ENCODE measurements around the gene MUSK. TPM values are rescaled to one million over a fixed set of nuclear protein-coding genes. Genes with fewer than 3 reads are reported as not detected.

MUSK gene
- total RNA-seq: not detected in 2 replicates

- Mint-ChIP-seq H3K4me1 (ENCODE audit: low read depth) (no peaks in the 10 kb centered on the region), H3K36me3 (ENCODE audit: low read depth) (no peaks in the 10 kb centered on the region), H3K27me3 (ENCODE audit: insufficient read depth) (no peaks in the 10 kb centered on the region), H3K4me3 (no peak within 1 kb of the TSS), H3K9me3 (no peaks in the 10 kb centered on the region), H3K27ac (no peak within 1 kb of the TSS)
- intact Hi-C loops (cut with micrococcal nuclease): no loop called here
- no peak for DNase-seq (ENCODE audit: low spot score)
These were observed at the start of gene MUSK for GRCh38 chr9:110668570-110669167. MUSK (plus strand) TSS chr9:110668791; CDS start chr9:110668905, 114 bp downstream.

GRCh38 chr9:110619831-110620230 lies 48.8 kb upstream of the MUSK start:
- Mint-ChIP-seq H3K36me3 (ENCODE audit: low read depth) (no peaks in the 10 kb centered on the region), H3K27ac (no peak overlapping the region), H3K27me3 (ENCODE audit: insufficient read depth) (peaks cover 8% of the 10 kb centered on the region), H3K9me3 (no peaks in the 10 kb centered on the region), H3K4me3 (no peak overlapping the region), H3K4me1 (ENCODE audit: low read depth) (no peaks in the 10 kb centered on the region)
- intact Hi-C loops (cut with micrococcal nuclease): loop anchor here (5.0 to 10.0 kb wide), 3 partner anchors 365 to 1048 kb away; partner anchors contain the start of gene TXN
- DNase-seq (ENCODE audit: low spot score): no peak

GRCh38 chr9:110620726-110621125 lies 47.9 kb upstream of the MUSK start:
- Mint-ChIP-seq H3K27me3 (ENCODE audit: insufficient read depth) (peaks cover 5% of the 10 kb centered on the region), H3K27ac (no peak overlapping the region), H3K4me3 (no peak overlapping the region), H3K4me1 (ENCODE audit: low read depth) (no peaks in the 10 kb centered on the region), H3K36me3 (ENCODE audit: low read depth) (no peaks in the 10 kb centered on the region), H3K9me3 (no peaks in the 10 kb centered on the region)
- intact Hi-C loops (cut with micrococcal nuclease): loop anchor here (5.0 to 10.0 kb wide), 3 partner anchors 366 to 1048 kb away; partner anchors contain the start of gene TXN
- no peak for DNase-seq (ENCODE audit: low spot score)

- H3K36me3 Mint-ChIP-seq (ENCODE audit: low read depth): no peaks in the 10 kb centered on the region
- intact Hi-C loops (cut with micrococcal nuclease): loop anchor here (5.0 to 10.0 kb wide), 3 partner anchors 368 to 1050 kb away; partner anchors contain the start of gene TXN
- no peaks in the 10 kb centered on the region for H3K9me3 Mint-ChIP-seq
- H3K27me3 Mint-ChIP-seq (ENCODE audit: insufficient read depth): peaks cover 5% of the 10 kb centered on the region
- no peak overlapping the region for H3K4me3 Mint-ChIP-seq
- no peak overlapping the region for H3K27ac Mint-ChIP-seq
- peaks cover 11% of the 10 kb centered on the region for H3K4me1 Mint-ChIP-seq (ENCODE audit: low read depth)
- no peak for DNase-seq (ENCODE audit: low spot score)
These were observed 46.2 kb upstream of the MUSK start for GRCh38 chr9:110622368-110622767.

GRCh38 chr9:110623462-110624025 lies 45.0 kb upstream of the MUSK start:
- Mint-ChIP-seq H3K36me3 (ENCODE audit: low read depth) (no peaks in the 10 kb centered on the region), H3K27ac (no peak overlapping the region), H3K27me3 (ENCODE audit: insufficient read depth) (peaks cover 5% of the 10 kb centered on the region), H3K4me1 (ENCODE audit: low read depth) (peaks cover 11% of the 10 kb centered on the region), H3K4me3 (no peak overlapping the region), H3K9me3 (no peaks in the 10 kb centered on the region)
- DNase-seq (ENCODE audit: low spot score): no peak
- intact Hi-C loops (cut with micrococcal nuclease): loop anchor here (1.0 to 10.0 kb wide), 5 partner anchors 171 to 1051 kb away; partner anchors contain the start of gene TXN

GRCh38 chr9:110626101-110626829 lies 42.3 kb upstream of the MUSK start:
- H3K4me1 Mint-ChIP-seq (ENCODE audit: low read depth): peaks cover 11% of the 10 kb centered on the region
- H3K4me3 Mint-ChIP-seq: no peak overlapping the region
- intact Hi-C loops (cut with micrococcal nuclease): loop anchor here (2.0 to 10.0 kb wide), 3 partner anchors 199 to 741 kb away; partner anchors contain the start of gene TXN
- H3K9me3 Mint-ChIP-seq: no peaks in the 10 kb centered on the region
- no peaks in the 10 kb centered on the region for H3K27me3 Mint-ChIP-seq (ENCODE audit: insufficient read depth)
- no peak for DNase-seq (ENCODE audit: low spot score)
- no peaks in the 10 kb centered on the region for H3K36me3 Mint-ChIP-seq (ENCODE audit: low read depth)
- H3K27ac Mint-ChIP-seq: no peak overlapping the region

GRCh38 chr9:110635589-110635988 lies 33.0 kb upstream of the MUSK start:
- Mint-ChIP-seq H3K27me3 (ENCODE audit: insufficient read depth) (peaks cover 6% of the 10 kb centered on the region), H3K9me3 (peaks cover 12% of the 10 kb centered on the region), H3K36me3 (ENCODE audit: low read depth) (no peaks in the 10 kb centered on the region), H3K27ac (no peak overlapping the region), H3K4me1 (ENCODE audit: low read depth) (no peaks in the 10 kb centered on the region), H3K4me3 (no peak overlapping the region)
- no peak for DNase-seq (ENCODE audit: low spot score)
- intact Hi-C loops (cut with micrococcal nuclease): loop anchor here (10.0 kb wide), 1 partner anchor 659 kb away; no protein-coding TSS in a partner anchor

- Mint-ChIP-seq H3K9me3 (peaks cover 12% of the 10 kb centered on the region), H3K27me3 (ENCODE audit: insufficient read depth) (peaks cover 6% of the 10 kb centered on the region), H3K4me1 (ENCODE audit: low read depth) (no peaks in the 10 kb centered on the region), H3K4me3 (no peak overlapping the region), H3K27ac (no peak overlapping the region), H3K36me3 (ENCODE audit: low read depth) (no peaks in the 10 kb centered on the region)
- intact Hi-C loops (cut with micrococcal nuclease): loop anchor here (10.0 kb wide), 1 partner anchor 656 kb away; no protein-coding TSS in a partner anchor
- no peak for DNase-seq (ENCODE audit: low spot score)
These were observed 30.1 kb upstream of the MUSK start for GRCh38 chr9:110638381-110638954.

- peaks cover 7% of the 10 kb centered on the region for H3K27me3 Mint-ChIP-seq (ENCODE audit: insufficient read depth)
- no peak overlapping the region for H3K4me3 Mint-ChIP-seq
- intact Hi-C loops (cut with micrococcal nuclease): no loop called here
- H3K4me1 Mint-ChIP-seq (ENCODE audit: low read depth): no peaks in the 10 kb centered on the region
- H3K36me3 Mint-ChIP-seq (ENCODE audit: low read depth): no peaks in the 10 kb centered on the region
- no peak overlapping the region for H3K27ac Mint-ChIP-seq
- DNase-seq (ENCODE audit: low spot score): no peak
- peaks cover 4% of the 10 kb centered on the region for H3K9me3 Mint-ChIP-seq
These were observed 27.9 kb upstream of the MUSK start for GRCh38 chr9:110640736-110641135.

GRCh38 chr9:110641293-110641692 lies 27.3 kb upstream of the MUSK start:
- Mint-ChIP-seq H3K4me3 (no peak overlapping the region), H3K9me3 (no peaks in the 10 kb centered on the region), H3K4me1 (ENCODE audit: low read depth) (no peaks in the 10 kb centered on the region), H3K36me3 (ENCODE audit: low read depth) (no peaks in the 10 kb centered on the region), H3K27me3 (ENCODE audit: insufficient read depth) (peaks cover 2% of the 10 kb centered on the region), H3K27ac (no peak overlapping the region)
- intact Hi-C loops (cut with micrococcal nuclease): no loop called here
- DNase-seq (ENCODE audit: low spot score): no peak

- intact Hi-C loops (cut with micrococcal nuclease): no loop called here
- DNase-seq (ENCODE audit: low spot score): no peak
- peaks cover 6% of the 10 kb centered on the region for H3K27me3 Mint-ChIP-seq (ENCODE audit: insufficient read depth)
- no peaks in the 10 kb centered on the region for H3K36me3 Mint-ChIP-seq (ENCODE audit: low read depth)
- no peak overlapping the region for H3K4me3 Mint-ChIP-seq
- no peaks in the 10 kb centered on the region for H3K4me1 Mint-ChIP-seq (ENCODE audit: low read depth)
- H3K9me3 Mint-ChIP-seq: no peaks in the 10 kb centered on the region
- no peak overlapping the region for H3K27ac Mint-ChIP-seq
These were observed 19.9 kb upstream of the MUSK start for GRCh38 chr9:110648696-110649095.

- Mint-ChIP-seq H3K27me3 (ENCODE audit: insufficient read depth) (peaks cover 4% of the 10 kb centered on the region), H3K9me3 (no peaks in the 10 kb centered on the region), H3K4me3 (no peak overlapping the region), H3K36me3 (ENCODE audit: low read depth) (no peaks in the 10 kb centered on the region), H3K4me1 (ENCODE audit: low read depth) (no peaks in the 10 kb centered on the region), H3K27ac (no peak overlapping the region)
- no peak for DNase-seq (ENCODE audit: low spot score)
- intact Hi-C loops (cut with micrococcal nuclease): no loop called here
These were observed 18.3 kb upstream of the MUSK start for GRCh38 chr9:110650261-110650660.

- no peak overlapping the region for H3K4me3 Mint-ChIP-seq
- no peaks in the 10 kb centered on the region for H3K36me3 Mint-ChIP-seq (ENCODE audit: low read depth)
- peaks cover 4% of the 10 kb centered on the region for H3K27me3 Mint-ChIP-seq (ENCODE audit: insufficient read depth)
- H3K4me1 Mint-ChIP-seq (ENCODE audit: low read depth): no peaks in the 10 kb centered on the region
- no peak overlapping the region for H3K27ac Mint-ChIP-seq
- intact Hi-C loops (cut with micrococcal nuclease): no loop called here
- H3K9me3 Mint-ChIP-seq: no peaks in the 10 kb centered on the region
- no peak for DNase-seq (ENCODE audit: low spot score)
These were observed 17.6 kb upstream of the MUSK start for GRCh38 chr9:110650991-110651411.

Measured in activated T-helper 1 cell treated with anti-CD3 and anti-CD28 coated beads, Interleukin-12 subunit alpha, Interleukin-12 subunit beta, Interleukin-2, Interleukin-4 antibody, amounts not matched to agents 30 ng/mL and 10 ng/mL and 1 ng/mL, durations not matched to agents 14 hours and 24 hours and 36 hours (primary cell).